HG03095 (cell line): Measurements from ENCODE around the gene HBEGF.

Source experiments
- ATAC-seq: cut with Tn5 transposase; IDR thresholded peaks from one replicate; pipeline ENCODE4 v1.9.1; 2021; ENCODE audit warnings: moderate library complexity; ENCODE audit not compliant: unreplicated experiment

HBEGF gene

DNA sequence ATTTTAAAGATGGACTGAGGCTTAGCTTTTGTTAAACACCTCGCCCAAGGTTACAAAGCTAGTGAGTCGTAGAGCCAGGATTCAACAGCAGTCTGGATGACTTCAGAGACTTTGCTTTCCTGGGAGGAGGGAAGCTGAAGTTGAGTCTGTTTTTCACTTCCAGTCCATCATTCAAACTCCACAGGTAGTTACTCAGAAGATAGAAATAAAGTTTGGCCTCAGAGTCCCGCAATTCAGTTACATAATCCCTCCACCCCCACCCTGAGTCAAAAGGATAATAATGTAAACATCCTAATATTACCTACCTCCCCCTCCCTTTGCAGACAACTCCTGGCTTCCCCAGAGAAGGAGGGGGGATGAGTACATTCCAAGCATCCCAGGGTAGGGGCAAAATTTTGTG is 8.1 kb downstream of the HBEGF start:
- ATAC-seq, result no peak

- ATAC-seq, result no peak
Measured at GRCh38 chr5:140337880-140338279, 8.5 kb downstream of the HBEGF start.

- ATAC-seq, result no peak
Measured at GRCh38 chr5:140336388-140336787, 10.0 kb downstream of the HBEGF start.

DNA sequence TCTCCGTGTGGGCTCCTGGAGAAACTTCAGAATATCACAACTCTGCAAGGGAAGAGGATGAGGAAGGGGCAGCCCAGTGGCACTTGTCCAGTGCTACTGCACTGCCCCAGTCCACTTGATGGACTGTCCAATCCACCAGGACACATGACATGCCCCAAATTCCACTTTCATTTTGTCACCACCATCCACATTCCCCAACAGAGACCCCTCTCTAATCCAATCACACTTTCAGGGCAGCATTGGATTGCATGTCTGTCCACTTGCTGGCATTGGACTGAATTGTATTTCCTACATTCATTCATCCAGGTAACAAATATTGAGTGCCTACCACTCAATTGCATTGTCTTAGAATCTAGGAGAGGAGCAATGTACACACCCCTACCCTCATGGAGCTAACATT is 14.8 kb downstream of the HBEGF start:
- ATAC-seq, result no peak

- ATAC-seq, result no peak
Measured at GRCh38 chr5:140329739-140330481, 16.5 kb downstream of the HBEGF start.

- no peak for ATAC-seq
Measured at GRCh38 chr5:140328036-140328764, 18.2 kb downstream of the HBEGF start.

GRCh38 chr5:140327589-140327988 is 18.8 kb downstream of the HBEGF start:
- ATAC-seq, result no peak

GRCh38 chr5:140325486-140325885 is 20.9 kb downstream of the HBEGF start:
- no peak for ATAC-seq

DNA sequence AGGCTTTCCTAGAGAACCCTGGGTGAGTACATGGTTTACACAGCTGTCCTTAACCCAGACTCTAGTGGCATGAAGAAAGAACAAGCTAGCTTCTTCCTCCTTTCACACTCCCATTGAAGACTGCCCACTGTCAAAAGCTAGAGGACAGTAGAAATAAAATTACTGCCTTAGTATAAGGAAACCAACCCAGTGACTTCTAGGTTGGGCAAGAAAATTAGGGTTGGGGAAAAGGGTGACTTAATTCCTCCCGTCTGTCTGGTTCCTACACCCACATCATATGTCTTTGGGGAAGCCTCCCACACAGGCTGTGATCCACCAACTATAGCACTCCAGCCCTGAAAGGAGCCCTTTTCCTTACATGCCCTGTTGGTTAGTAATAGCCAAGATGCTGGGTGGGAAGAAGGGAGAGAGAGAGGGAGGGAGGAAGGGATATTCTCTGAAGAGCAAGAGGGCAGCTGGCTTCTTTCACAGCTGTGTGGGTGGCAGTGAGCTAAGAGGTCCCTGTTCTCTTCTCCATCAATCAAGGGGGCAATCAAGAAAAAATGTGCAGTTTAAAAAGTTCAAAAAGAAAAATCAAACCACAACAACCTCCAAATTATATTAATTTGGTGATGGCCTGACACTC is 21.7 kb downstream of the HBEGF start:
- ATAC-seq, result no peak

DNA sequence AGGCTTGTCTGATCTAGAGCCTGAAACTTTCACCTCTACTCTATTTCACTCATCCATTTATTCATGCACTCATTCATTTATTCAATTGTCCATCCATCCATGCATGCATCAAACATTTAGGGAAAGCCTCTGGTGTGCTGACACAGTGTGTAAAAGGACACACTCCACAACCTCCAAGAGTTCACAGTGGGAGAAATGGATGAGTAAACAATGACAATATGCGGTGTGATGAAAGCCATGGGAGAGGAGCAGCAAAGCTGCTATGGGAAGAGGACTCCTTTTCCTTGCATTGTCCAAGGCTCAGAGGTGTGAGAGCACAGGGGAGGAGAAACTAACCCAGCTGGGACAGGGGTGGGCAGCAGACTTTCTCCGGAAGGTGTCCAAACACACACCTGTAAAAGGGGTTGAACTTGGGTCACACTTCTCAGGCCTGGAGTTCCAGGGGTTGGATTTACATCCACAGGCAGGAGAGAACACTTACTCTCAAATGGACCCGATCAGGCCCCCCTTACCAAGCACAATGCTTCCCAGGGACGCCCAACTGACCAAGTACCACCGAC is 22.3 kb downstream of the HBEGF start:
- ATAC-seq, result no peak

GRCh38 chr5:140322751-140323731 is 23.4 kb downstream of the HBEGF start:
- ATAC-seq, result no peak

GRCh38 chr5:140321796-140322195 is 24.6 kb downstream of the HBEGF start:
- no peak for ATAC-seq

GRCh38 chr5:140319833-140320232 is 26.6 kb downstream of the HBEGF start:
- no peak for ATAC-seq

DNA sequence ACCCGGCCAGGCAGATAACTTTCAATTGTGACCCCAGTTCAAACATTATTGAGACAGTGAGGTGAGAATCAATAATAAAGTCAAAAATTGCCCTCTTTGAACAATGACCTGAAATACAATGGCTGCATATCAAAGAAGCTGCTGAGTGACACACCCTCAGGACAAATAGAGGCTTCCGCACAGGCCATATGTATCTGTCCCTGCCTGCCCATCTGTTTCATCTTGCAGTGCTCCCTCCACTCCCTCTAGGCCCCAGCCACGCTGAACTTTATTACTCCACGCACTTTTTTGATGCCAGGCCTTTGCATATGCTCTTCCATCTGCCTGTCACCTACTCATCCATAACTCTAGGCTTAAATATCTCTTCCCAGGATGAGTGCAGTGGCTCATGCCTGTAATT is 27.6 kb downstream of the HBEGF start:
- no peak for ATAC-seq

DNA sequence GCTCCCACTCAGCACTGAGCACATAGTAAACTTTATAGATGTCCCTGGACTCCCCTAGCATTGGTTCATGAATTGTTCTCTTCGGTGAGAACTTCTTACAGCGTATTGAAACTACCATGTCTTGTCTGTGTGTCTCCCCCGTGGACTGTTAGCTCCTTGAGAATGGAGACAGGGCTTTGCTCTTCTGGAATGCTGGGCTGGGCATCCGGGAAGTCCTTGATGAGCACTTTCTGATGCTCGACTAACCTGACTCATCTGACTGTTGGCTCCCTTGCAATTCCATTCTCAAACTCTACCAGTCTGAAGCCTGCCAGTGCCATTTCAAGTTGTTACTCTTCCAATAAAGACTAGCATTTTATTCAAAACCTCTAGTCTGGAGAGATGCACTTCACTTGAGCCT is 28.5 kb downstream of the HBEGF start:
- ATAC-seq, result no peak

GRCh38 chr5:140312791-140313189 is 33.6 kb downstream of the HBEGF start:
- ATAC-seq, result no peak

- no peak for ATAC-seq
Measured at GRCh38 chr5:140312067-140312790, 34.2 kb downstream of the HBEGF start.

DNA sequence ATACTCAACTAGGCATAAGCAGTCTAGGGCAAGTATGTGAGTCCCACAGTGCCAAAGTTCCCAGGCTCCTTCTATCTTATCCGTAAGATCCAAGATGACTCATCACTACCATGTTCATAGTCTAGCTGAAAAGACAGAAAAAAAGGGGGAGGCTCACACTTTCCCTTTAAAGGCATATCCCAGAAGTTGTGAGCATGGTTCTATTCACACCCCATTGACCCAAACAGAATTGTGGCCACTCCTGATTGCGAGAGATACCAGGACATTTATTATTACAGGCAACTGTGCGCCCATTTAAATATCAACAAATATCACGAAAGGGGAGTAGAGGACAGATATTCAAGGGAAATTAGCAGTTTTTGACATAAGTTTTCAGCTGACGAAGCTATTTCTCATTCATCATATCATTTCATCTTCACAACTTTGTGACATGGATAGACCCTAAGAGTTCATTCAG is 35.4 kb downstream of the HBEGF start:
- ATAC-seq, result no peak

- ATAC-seq, result no peak
Measured at GRCh38 chr5:140310434-140310833, 36.0 kb downstream of the HBEGF start.

DNA sequence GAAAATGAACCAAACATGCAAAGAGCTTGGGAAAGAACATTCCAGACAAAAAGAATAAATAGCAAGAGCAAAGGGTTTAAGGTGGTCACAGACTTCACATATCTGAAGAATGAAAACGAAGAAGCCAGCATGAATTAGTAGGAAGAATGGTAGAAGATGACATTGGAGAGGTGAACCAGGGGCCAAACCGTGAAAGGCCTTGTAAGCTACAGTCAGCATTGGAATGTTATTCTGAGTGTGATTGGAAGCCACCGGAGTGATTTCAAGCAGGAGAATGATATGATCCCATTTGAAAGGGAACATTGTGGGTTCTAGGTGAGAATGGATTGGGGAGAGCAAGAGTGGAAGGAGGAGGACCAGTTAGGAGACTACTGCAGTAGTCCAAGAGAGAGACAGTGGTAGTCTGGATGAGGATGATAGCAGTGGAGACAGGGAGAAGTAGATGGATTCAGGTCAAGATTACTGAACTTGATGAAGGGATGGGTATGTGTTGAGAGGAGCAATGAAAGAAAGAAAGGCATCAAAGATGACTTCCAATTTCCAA is 36.6 kb downstream of the HBEGF start:
- no peak for ATAC-seq
